ENCODE results near the gene COL7A1. TPM values are rescaled to one million over a fixed set of nuclear protein-coding genes. Genes with fewer than 3 reads are reported as not detected.

Gene COL7A1
- total RNA-seq, 1 donor from 2014 or later = 173 TPM

DNA sequence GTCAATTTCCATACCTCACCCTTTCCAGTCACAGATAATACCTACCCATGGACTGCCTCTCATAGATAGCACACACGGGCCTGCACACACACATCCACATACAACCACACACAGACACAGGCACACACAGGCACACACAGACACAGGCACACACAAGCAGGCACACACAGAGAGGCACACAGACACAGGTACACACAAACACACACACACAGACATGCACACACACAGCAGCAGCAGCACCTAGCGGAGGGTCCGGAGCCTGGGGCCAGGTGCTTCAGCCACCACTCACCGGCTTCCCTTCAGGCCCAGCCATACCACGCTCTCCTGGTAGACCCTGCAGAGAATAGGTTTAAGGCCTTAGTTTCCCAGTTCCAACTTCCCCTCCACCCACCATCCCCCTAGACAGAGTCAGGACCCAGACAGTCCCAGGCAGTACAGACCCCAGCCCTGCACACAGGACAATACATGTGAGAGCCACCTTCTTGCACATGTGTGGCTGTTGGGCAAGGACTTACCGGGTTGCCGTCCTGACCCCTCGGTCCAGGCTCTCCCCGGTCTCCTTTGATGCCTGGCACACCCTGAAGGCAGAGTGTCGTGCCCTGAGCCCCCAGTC lies 21.1 kb downstream of the COL7A1 start:
- DNase-seq (ENCODE audit: low read depth) (no peak), FAIRE-seq (peak; percentile 40)
- TF ChIP-seq, protein P1, sequence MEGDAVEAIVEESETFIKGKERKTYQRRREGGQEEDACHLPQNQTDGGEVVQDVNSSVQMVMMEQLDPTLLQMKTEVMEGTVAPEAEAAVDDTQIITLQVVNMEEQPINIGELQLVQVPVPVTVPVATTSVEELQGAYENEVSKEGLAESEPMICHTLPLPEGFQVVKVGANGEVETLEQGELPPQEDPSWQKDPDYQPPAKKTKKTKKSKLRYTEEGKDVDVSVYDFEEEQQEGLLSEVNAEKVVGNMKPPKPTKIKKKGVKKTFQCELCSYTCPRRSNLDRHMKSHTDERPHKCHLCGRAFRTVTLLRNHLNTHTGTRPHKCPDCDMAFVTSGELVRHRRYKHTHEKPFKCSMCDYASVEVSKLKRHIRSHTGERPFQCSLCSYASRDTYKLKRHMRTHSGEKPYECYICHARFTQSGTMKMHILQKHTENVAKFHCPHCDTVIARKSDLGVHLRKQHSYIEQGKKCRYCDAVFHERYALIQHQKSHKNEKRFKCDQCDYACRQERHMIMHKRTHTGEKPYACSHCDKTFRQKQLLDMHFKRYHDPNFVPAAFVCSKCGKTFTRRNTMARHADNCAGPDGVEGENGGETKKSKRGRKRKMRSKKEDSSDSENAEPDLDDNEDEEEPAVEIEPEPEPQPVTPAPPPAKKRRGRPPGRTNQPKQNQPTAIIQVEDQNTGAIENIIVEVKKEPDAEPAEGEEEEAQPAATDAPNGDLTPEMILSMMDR (IDR thresholded peaks at IDR 0.05; ENCODE audit: insufficient read depth, low read length, severe bottlenecking) = no peak
- H3K36me3 ChIP-seq (ENCODE audit: control insufficient read depth, insufficient read depth, low read length) = peaks cover 82% of the 10 kb centered on the region
- H3K4me3 ChIP-seq (ENCODE audit: low read depth, low read length) = no peak overlapping the region
- H3K27me3 ChIP-seq (ENCODE audit: control insufficient read depth, insufficient read depth, low read length) = no peaks in the 10 kb centered on the region

DNA sequence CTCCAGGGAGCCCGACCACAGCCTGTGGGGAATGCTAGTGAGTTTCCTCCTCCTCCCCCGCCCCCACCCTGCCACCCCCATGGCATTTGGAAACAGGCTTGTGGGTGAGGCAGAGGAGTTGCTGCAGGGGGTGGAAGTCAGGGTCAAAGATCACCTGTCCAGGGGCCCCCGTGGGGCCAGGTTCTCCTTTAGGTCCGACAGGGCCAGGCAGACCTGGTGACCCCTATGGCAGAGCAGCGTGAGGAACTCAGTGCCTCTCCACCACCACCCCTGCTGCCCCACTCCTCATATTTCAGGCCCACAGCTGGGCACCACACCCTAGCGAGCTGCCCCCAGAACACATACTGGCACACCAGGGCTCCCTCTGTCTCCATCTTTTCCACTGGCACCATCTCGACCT lies 22.6 kb downstream of the COL7A1 start:
- peaks cover 81% of the 10 kb centered on the region for H3K36me3 ChIP-seq (ENCODE audit: control insufficient read depth, insufficient read depth, low read length)

GRCh38 chr3:48571938-48572337 lies 23.2 kb downstream of the COL7A1 start:
- Histone ChIP-seq H3K4me3 (ENCODE audit: low read depth, low read length) (no peak overlapping the region), H3K36me3 (ENCODE audit: control insufficient read depth, insufficient read depth, low read length) (peaks cover 78% of the 10 kb centered on the region), H3K27me3 (ENCODE audit: control insufficient read depth, insufficient read depth, low read length) (no peaks in the 10 kb centered on the region)
- TF ChIP-seq, protein P1 (IDR thresholded peaks at IDR 0.05; ENCODE audit: insufficient read depth, low read length, severe bottlenecking) = no peak
- FAIRE-seq (no peak), DNase-seq (ENCODE audit: low read depth) (no peak)

More for the DNA sequence above, 22.6 kb downstream of the COL7A1 start:
- TF ChIP-seq, protein P1 (IDR thresholded peaks at IDR 0.05; ENCODE audit: insufficient read depth, low read length, severe bottlenecking) = no peak
- Histone ChIP-seq H3K27me3 (ENCODE audit: control insufficient read depth, insufficient read depth, low read length) (no peaks in the 10 kb centered on the region), H3K4me3 (ENCODE audit: low read depth, low read length) (no peak overlapping the region)
- DNase-seq (ENCODE audit: low read depth) (no peak), FAIRE-seq (no peak)

- no peak for FAIRE-seq
- no peak for DNase-seq (ENCODE audit: low read depth)
- Histone ChIP-seq H3K4me3 (ENCODE audit: low read depth, low read length) (no peak overlapping the region), H3K36me3 (ENCODE audit: control insufficient read depth, insufficient read depth, low read length) (peaks cover 78% of the 10 kb centered on the region), H3K27me3 (ENCODE audit: control insufficient read depth, insufficient read depth, low read length) (no peaks in the 10 kb centered on the region)
- TF ChIP-seq, protein P1 (IDR thresholded peaks at IDR 0.05; ENCODE audit: insufficient read depth, low read length, severe bottlenecking) = no peak
Measured at GRCh38 chr3:48569808-48570450, 25.2 kb downstream of the COL7A1 start.

DNA sequence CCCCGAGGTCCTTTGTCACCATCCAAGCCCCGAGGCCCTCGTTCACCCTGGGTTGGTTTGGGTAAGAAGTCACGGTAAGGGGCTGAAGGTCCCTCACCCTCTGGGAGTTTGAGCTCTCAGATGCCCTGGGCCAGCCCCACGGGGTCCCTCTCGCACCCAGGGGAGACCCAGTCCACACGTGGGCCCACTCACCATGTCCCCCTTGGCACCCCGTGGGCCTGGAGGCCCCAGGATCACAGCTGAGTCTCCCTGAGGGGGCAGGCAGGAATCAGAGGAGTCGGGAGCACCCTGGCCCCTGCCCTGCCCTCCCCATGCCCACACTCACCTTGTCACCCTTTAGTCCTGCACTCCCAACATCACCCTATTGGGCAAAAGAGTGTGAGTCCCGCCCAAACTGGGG lies 25.7 kb downstream of the COL7A1 start:
- H3K27me3 ChIP-seq (ENCODE audit: control insufficient read depth, insufficient read depth, low read length) = no peaks in the 10 kb centered on the region
- no peak overlapping the region for H3K4me3 ChIP-seq (ENCODE audit: low read depth, low read length)
- FAIRE-seq (no peak), DNase-seq (ENCODE audit: low read depth) (no peak)
- H3K36me3 ChIP-seq (ENCODE audit: control insufficient read depth, insufficient read depth, low read length) = peaks cover 73% of the 10 kb centered on the region
- TF ChIP-seq, protein P1 (IDR thresholded peaks at IDR 0.05; ENCODE audit: insufficient read depth, low read length, severe bottlenecking) = no peak
